Measurements from ENCODE around the gene ARPC2. TPM values are rescaled to one million over a fixed set of nuclear protein-coding genes. Genes with fewer than 3 reads are reported as not detected.
A peak's percentile ranks its signal among the peaks of the same experiment; 100 is the strongest.

The ARPC2 gene
- total RNA-seq, 1 experiment from 2014 or later, result 213 TPM

GRCh38 chr2:218300141-218300540, 83.2 kb downstream of the ARPC2 start:
- Histone ChIP-seq H4K20me1 (ENCODE audit: low read length) (no peaks in the 10 kb centered on the region), H3F3A (ENCODE audit: low read length, unreplicated experiment) (no peaks in the 10 kb centered on the region), H3K9me3 (ENCODE audit: low read length) (no peaks in the 10 kb centered on the region), H3K9me2 (replicated peaks; ENCODE audit: low read length) (no peaks in the 10 kb centered on the region), H3K9ac (ENCODE audit: low read length) (no peak overlapping the region), H2AFZ (ENCODE audit: low read length) (no peak overlapping the region), H3K79me2 (ENCODE audit: low read length) (no peaks in the 10 kb centered on the region), H3K4me3 (ENCODE audit: low read length) (no peak overlapping the region), H3K4me1 (ENCODE audit: insufficient read depth, low read length) (peaks cover 6% of the 10 kb centered on the region), H3K4me2 (ENCODE audit: low read length) (no peak overlapping the region), H3K27me3 (ENCODE audit: low read length) (no peaks in the 10 kb centered on the region), H3K27ac (ENCODE audit: low read length) (no peak overlapping the region), H3K36me3 (ENCODE audit: low read depth, low read length) (no peaks in the 10 kb centered on the region)
- no TSS peak for BruUV-seq (replicated peaks)
- POLR2A ChIA-PET (ENCODE audit: unreplicated experiment), result no interaction called here
- ATAC-seq, result no peak
- intact Hi-C loops (cut with micrococcal nuclease), result loop anchor here (2.0 kb wide), 1 partner anchor 27 kb away; no protein-coding TSS in a partner anchor
- CTCF ChIA-PET, result no interaction called here
- no peak for TF ChIP-seq CTCF (conservative IDR thresholded peaks at IDR 0.05; ENCODE audit: low read depth, low read length)
- no peak for TF ChIP-seq EZH2 (IDR thresholded peaks at IDR 0.05; ENCODE audit: low read length, unreplicated experiment)
- no peak for TF ChIP-seq EZH2phosphoT487 (IDR thresholded peaks at IDR 0.05; ENCODE audit: borderline replicate concordance, low read length)
- no peak for DNase-seq

GRCh38 chr2:218301176-218301819, 84.3 kb downstream of the ARPC2 start:
- Histone ChIP-seq H3K9me2 (replicated peaks; ENCODE audit: low read length) (no peaks in the 10 kb centered on the region), H3K79me2 (ENCODE audit: low read length) (no peaks in the 10 kb centered on the region), H3K27me3 (ENCODE audit: low read length) (no peaks in the 10 kb centered on the region), H3K4me1 (ENCODE audit: insufficient read depth, low read length) (no peaks in the 10 kb centered on the region), H3K36me3 (ENCODE audit: low read depth, low read length) (no peaks in the 10 kb centered on the region), H2AFZ (ENCODE audit: low read length) (no peak overlapping the region), H4K20me1 (ENCODE audit: low read length) (no peaks in the 10 kb centered on the region), H3K4me2 (ENCODE audit: low read length) (no peak overlapping the region), H3K9me3 (ENCODE audit: low read length) (no peaks in the 10 kb centered on the region), H3K4me3 (ENCODE audit: low read length) (no peak overlapping the region), H3F3A (ENCODE audit: low read length, unreplicated experiment) (no peaks in the 10 kb centered on the region), H3K27ac (ENCODE audit: low read length) (no peak overlapping the region), H3K9ac (ENCODE audit: low read length) (no peak overlapping the region)
- peak; percentile 96 for DNase-seq
- TF ChIP-seq CTCF (conservative IDR thresholded peaks at IDR 0.05; ENCODE audit: low read depth, low read length), result peak; percentile 93
- no peak for TF ChIP-seq EZH2 (IDR thresholded peaks at IDR 0.05; ENCODE audit: low read length, unreplicated experiment)
- no peak for TF ChIP-seq EZH2phosphoT487 (IDR thresholded peaks at IDR 0.05; ENCODE audit: borderline replicate concordance, low read length)
- BruUV-seq (replicated peaks), result no TSS peak
- intact Hi-C loops (cut with micrococcal nuclease), result loop anchor here (1.0 to 2.0 kb wide), 4 partner anchors 28 to 165 kb away; partner anchors contain the start of gene CATIP
- ChIA-PET CTCF (interaction anchor here (0.6 kb wide), 1 partner anchor 116 kb away, joined by 3 read pairs; no protein-coding TSS in a partner anchor), POLR2A (ENCODE audit: unreplicated experiment) (no interaction called here)
- peak; percentile 94 for ATAC-seq

Small RNA genes within 50 kb of the gene (microRNA-seq; reads per million reads assigned to microRNA genes)
- gene MIR6513 (ENCODE audit: unreplicated experiment), result not detected

Other genes with a start within 250 kb of the ARPC2 start
- gene TNS1, start 214.2 kb upstream of the ARPC2 start, total RNA-seq (2014; rRNA removed), result 1.0 and 1.5 TPM in 2 replicates
- gene RUFY4, start 147.9 kb upstream of the ARPC2 start, total RNA-seq (2014; rRNA removed), result not detected in 2 replicates
- gene CXCR2, start 91.2 kb upstream of the ARPC2 start, total RNA-seq (2014; rRNA removed), result not detected in 2 replicates
- not detected in 2 replicates for gene CXCR1, start 50.2 kb upstream of the ARPC2 start, total RNA-seq (2014; rRNA removed)
- 0.18 TPM in 1 of 2 replicates, not detected in the other for gene GPBAR1, start 43.8 kb downstream of the ARPC2 start, total RNA-seq (2014; rRNA removed)
- 272 and 312 TPM in 2 replicates for gene AAMP, start 52.9 kb downstream of the ARPC2 start, total RNA-seq (2014; rRNA removed)
- 95.5 and 97.7 TPM in 2 replicates for gene PNKD, start 53.3 kb downstream of the ARPC2 start, total RNA-seq (2014; rRNA removed)
- 42.8 and 45.0 TPM in 2 replicates for gene TMBIM1, start 75.3 kb downstream of the ARPC2 start, total RNA-seq (2014; rRNA removed)
- gene CATIP, start 139.7 kb downstream of the ARPC2 start, total RNA-seq (2014; rRNA removed), result not detected in 2 replicates
- gene SLC11A1, start 165.1 kb downstream of the ARPC2 start, total RNA-seq (2014; rRNA removed), result 0.17 and 0.33 TPM in 2 replicates
- 73.2 and 94.6 TPM in 2 replicates for gene CTDSP1, start 182.7 kb downstream of the ARPC2 start, total RNA-seq (2014; rRNA removed)
- gene VIL1, start 201.9 kb downstream of the ARPC2 start, total RNA-seq (2014; rRNA removed), result 0.26 and 0.92 TPM in 2 replicates